Liver (tissue), 3 donors: ENCODE data around the gene KCNIP4.

Source experiments
- EGR1 ChIP-seq, 2 donors: IDR thresholded peaks; 2 replicates each; pipeline ENCODE4 v1.6.1; 2016 to 2018; ENCODE audit warnings: antibody characterized with exemption in 2 of 2, low read depth in 2 of 2
- GABPA ChIP-seq, 2 donors: IDR thresholded peaks in 1 of 2; conservative IDR thresholded peaks in 1 of 2; 2 replicates each; pipeline ENCODE4 v1.6.1; 2016; ENCODE audit warnings: antibody characterized with exemption in 2 of 2, mild to moderate bottlenecking in 1 of 2, moderate library complexity in 1 of 2
- HNF4G ChIP-seq: IDR thresholded peaks from 2 replicates; pipeline ENCODE4 v1.6.1; 2016; ENCODE audit warnings: antibody characterized with exemption
- JUND ChIP-seq, 2 donors: IDR thresholded peaks; 2 replicates each; pipeline ENCODE4 v1.6.1; 2016; ENCODE audit warnings: antibody characterized with exemption in 2 of 2
- RAD21 ChIP-seq, 2 donors: IDR thresholded peaks; 2 replicates each; pipeline ENCODE4 v1.6.1; 2016; ENCODE audit warnings: antibody characterized with exemption in 2 of 2, mild to moderate bottlenecking in 2 of 2
- SP1 ChIP-seq: IDR thresholded peaks from 2 replicates; pipeline ENCODE4 v1.6.1; 2018; ENCODE audit warnings: antibody characterized with exemption, mild to moderate bottlenecking
- TAF1 ChIP-seq: conservative IDR thresholded peaks from 2 replicates; pipeline ENCODE4 v1.6.1; 2016; ENCODE audit warnings: antibody characterized with exemption, mild to moderate bottlenecking
- YY1 ChIP-seq: IDR thresholded peaks from 2 replicates; pipeline ENCODE4 v1.6.1; 2016; ENCODE audit warnings: antibody characterized with exemption, mild to moderate bottlenecking
- TF ChIP-seq, protein P1 (sequence below): IDR thresholded peaks from 2 replicates; pipeline ENCODE4 v1.6.1; 2016; ENCODE audit warnings: antibody characterized with exemption
- TF ChIP-seq, protein P2 (sequence below): fragments of 150-350 bp; IDR thresholded peaks from 2 replicates; pipeline ENCODE4 v1.5.1; 2017; ENCODE audit warnings: improper control_type of control experiment, low read depth, low read length; ENCODE audit not compliant: missing input control
- TF ChIP-seq, protein P3 (sequence below): IDR thresholded peaks from 2 replicates; pipeline ENCODE4 v1.6.1; 2016; ENCODE audit warnings: antibody characterized with exemption
- TF ChIP-seq, protein P4 (sequence below): IDR thresholded peaks from 2 replicates; pipeline ENCODE4 v1.6.1; 2016; ENCODE audit warnings: antibody characterized with exemption, mild to moderate bottlenecking
- donor health status: healthy.
- donor health status: healthy.

DNA sequence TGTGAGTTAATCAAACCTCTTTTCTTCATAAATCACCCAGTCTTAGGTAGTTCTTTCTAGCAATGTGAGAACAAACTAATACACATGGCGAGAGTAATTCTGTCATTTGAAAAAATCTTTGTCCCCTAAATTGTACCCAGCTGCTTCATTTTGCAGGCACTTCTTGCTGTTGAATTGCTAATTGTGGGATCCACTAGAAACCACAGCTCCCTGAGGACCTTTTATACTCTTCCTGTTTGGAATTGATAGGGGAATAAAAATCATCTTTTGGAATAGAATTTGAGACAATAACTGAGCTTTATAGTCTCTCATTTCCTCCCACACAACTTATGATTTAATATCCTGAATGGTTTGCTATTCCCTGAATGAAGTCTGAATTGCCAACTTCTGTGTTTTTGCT lies 1078.1 kb downstream of the KCNIP4 start:
- TF ChIP-seq, protein P1, sequence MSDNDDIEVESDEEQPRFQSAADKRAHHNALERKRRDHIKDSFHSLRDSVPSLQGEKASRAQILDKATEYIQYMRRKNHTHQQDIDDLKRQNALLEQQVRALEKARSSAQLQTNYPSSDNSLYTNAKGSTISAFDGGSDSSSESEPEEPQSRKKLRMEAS, result no peak
- TF ChIP-seq, protein P2, sequence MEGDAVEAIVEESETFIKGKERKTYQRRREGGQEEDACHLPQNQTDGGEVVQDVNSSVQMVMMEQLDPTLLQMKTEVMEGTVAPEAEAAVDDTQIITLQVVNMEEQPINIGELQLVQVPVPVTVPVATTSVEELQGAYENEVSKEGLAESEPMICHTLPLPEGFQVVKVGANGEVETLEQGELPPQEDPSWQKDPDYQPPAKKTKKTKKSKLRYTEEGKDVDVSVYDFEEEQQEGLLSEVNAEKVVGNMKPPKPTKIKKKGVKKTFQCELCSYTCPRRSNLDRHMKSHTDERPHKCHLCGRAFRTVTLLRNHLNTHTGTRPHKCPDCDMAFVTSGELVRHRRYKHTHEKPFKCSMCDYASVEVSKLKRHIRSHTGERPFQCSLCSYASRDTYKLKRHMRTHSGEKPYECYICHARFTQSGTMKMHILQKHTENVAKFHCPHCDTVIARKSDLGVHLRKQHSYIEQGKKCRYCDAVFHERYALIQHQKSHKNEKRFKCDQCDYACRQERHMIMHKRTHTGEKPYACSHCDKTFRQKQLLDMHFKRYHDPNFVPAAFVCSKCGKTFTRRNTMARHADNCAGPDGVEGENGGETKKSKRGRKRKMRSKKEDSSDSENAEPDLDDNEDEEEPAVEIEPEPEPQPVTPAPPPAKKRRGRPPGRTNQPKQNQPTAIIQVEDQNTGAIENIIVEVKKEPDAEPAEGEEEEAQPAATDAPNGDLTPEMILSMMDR, result no peak
- TF ChIP-seq TAF1, result no peak
- TF ChIP-seq, protein P3, sequence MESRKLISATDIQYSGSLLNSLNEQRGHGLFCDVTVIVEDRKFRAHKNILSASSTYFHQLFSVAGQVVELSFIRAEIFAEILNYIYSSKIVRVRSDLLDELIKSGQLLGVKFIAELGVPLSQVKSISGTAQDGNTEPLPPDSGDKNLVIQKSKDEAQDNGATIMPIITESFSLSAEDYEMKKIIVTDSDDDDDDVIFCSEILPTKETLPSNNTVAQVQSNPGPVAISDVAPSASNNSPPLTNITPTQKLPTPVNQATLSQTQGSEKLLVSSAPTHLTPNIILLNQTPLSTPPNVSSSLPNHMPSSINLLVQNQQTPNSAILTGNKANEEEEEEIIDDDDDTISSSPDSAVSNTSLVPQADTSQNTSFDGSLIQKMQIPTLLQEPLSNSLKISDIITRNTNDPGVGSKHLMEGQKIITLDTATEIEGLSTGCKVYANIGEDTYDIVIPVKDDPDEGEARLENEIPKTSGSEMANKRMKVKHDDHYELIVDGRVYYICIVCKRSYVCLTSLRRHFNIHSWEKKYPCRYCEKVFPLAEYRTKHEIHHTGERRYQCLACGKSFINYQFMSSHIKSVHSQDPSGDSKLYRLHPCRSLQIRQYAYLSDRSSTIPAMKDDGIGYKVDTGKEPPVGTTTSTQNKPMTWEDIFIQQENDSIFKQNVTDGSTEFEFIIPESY, result no peak
- TF ChIP-seq HNF4G, result no peak
- no peak for TF ChIP-seq JUND (IDR thresholded peaks at IDR 0.05)
- TF ChIP-seq, protein P4, sequence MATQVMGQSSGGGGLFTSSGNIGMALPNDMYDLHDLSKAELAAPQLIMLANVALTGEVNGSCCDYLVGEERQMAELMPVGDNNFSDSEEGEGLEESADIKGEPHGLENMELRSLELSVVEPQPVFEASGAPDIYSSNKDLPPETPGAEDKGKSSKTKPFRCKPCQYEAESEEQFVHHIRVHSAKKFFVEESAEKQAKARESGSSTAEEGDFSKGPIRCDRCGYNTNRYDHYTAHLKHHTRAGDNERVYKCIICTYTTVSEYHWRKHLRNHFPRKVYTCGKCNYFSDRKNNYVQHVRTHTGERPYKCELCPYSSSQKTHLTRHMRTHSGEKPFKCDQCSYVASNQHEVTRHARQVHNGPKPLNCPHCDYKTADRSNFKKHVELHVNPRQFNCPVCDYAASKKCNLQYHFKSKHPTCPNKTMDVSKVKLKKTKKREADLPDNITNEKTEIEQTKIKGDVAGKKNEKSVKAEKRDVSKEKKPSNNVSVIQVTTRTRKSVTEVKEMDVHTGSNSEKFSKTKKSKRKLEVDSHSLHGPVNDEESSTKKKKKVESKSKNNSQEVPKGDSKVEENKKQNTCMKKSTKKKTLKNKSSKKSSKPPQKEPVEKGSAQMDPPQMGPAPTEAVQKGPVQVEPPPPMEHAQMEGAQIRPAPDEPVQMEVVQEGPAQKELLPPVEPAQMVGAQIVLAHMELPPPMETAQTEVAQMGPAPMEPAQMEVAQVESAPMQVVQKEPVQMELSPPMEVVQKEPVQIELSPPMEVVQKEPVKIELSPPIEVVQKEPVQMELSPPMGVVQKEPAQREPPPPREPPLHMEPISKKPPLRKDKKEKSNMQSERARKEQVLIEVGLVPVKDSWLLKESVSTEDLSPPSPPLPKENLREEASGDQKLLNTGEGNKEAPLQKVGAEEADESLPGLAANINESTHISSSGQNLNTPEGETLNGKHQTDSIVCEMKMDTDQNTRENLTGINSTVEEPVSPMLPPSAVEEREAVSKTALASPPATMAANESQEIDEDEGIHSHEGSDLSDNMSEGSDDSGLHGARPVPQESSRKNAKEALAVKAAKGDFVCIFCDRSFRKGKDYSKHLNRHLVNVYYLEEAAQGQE, result no peak
- no peak for TF ChIP-seq YY1
- TF ChIP-seq GABPA (IDR thresholded peaks at IDR 0.05 in 1 of 2, conservative IDR thresholded peaks at IDR 0.05 in 1 of 2), result no peak
- no peak for TF ChIP-seq SP1
- no peak for TF ChIP-seq EGR1 (IDR thresholded peaks at IDR 0.05; ENCODE audit: low read depth in 2 of 2)
- TF ChIP-seq RAD21 (IDR thresholded peaks at IDR 0.05), result no peak
